LNCAP (cell line): ENCODE results near the gene OVOL2.

Source experiments
- TF ChIP-seq, protein P1 (sequence below): fragments of 450-650 bp; IDR thresholded peaks from 2 replicates; pipeline ENCODE4 v1.5.1; 2017; ENCODE audit warnings: mild to moderate bottlenecking

Gene OVOL2

GRCh38 chr20:18005990-18006364 is 51.7 kb downstream of the OVOL2 start:
- TF ChIP-seq, protein P1, sequence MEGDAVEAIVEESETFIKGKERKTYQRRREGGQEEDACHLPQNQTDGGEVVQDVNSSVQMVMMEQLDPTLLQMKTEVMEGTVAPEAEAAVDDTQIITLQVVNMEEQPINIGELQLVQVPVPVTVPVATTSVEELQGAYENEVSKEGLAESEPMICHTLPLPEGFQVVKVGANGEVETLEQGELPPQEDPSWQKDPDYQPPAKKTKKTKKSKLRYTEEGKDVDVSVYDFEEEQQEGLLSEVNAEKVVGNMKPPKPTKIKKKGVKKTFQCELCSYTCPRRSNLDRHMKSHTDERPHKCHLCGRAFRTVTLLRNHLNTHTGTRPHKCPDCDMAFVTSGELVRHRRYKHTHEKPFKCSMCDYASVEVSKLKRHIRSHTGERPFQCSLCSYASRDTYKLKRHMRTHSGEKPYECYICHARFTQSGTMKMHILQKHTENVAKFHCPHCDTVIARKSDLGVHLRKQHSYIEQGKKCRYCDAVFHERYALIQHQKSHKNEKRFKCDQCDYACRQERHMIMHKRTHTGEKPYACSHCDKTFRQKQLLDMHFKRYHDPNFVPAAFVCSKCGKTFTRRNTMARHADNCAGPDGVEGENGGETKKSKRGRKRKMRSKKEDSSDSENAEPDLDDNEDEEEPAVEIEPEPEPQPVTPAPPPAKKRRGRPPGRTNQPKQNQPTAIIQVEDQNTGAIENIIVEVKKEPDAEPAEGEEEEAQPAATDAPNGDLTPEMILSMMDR: no peak

- TF ChIP-seq, protein P1: no peak
Measured at GRCh38 chr20:18005170-18005989, 52.3 kb downstream of the OVOL2 start.

GRCh38 chr20:18004384-18005031 is 53.2 kb downstream of the OVOL2 start:
- TF ChIP-seq, protein P1: no peak

- TF ChIP-seq, protein P1: no peak
Measured at GRCh38 chr20:18003897-18004296, 53.8 kb downstream of the OVOL2 start.

GRCh38 chr20:18001131-18001921 is 56.4 kb downstream of the OVOL2 start:
- TF ChIP-seq, protein P1: no peak

DNA sequence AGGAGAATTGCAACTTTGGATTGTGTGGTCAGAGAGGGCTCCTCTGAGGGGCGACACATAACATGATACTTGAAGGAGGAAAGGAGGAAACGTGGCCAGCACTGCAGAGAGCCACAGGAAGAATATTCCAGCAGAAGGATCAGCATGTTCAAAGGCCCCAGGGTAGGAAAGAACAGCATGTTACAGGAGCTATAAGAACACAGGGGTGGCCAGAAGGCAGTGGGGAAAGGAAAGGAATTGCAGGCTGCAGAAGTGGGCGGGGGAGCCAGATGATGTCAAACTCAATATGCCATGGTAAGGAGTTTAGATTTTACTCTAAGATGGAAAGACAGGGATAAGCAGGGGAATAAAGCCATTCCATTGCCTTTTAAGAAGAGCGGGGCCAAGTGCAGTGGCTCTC is 58.1 kb downstream of the OVOL2 start:
- TF ChIP-seq, protein P1: no peak

- TF ChIP-seq, protein P1: no peak
Measured at GRCh38 chr20:17998446-17998845, 59.3 kb downstream of the OVOL2 start.
